ENCODE data around the gene TYW1B. TPM values are rescaled to one million over a fixed set of nuclear protein-coding genes. Genes with fewer than 3 reads are reported as not detected.
"Not testable (repeated sequence)": the region's sequence is repeated elsewhere in the genome, so short reads cannot be mapped to it uniquely, and the experiment has no call there.

TYW1B gene
- total and polyA plus RNA-seq, 2 of the 4 experiments (the other 2 are of a cell fraction) = 1.0 to 1.8 TPM

DNA sequence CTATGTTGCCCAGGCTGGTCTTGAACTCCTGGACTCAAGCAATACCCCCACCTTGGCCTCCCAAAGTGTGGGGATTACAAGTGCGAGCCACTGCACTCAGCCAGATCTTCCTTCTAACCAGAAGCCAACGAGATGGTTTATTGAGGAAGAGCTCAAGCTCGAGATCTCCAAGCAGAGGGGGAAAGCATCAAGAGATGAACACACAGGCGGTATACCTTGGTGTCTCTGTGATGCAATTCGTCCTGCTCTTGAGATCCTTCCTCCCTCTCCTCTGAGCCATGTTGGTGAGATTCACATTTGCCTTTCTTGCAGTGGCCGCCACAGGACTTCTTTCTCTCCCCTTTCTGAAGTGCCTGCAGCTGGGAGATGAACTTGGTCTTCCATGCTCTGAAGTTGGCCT, 21.1 kb downstream of the TYW1B start:
- intact Hi-C loops (cut with micrococcal nuclease); H3K9me1 ChIP-seq (ENCODE audit: insufficient read depth, low read length); H2AFZ ChIP-seq (replicated peaks; ENCODE audit: low read length, poor library complexity); H2AK5ac ChIP-seq (ENCODE audit: low read depth, low read length); in situ Hi-C loops (cut with MboI; ENCODE audit: low sequenced_read_pairs); CTCF ChIA-PET; dilution Hi-C loops (cut with HindIII; ENCODE audit: low sequenced_read_pairs, unreplicated experiment); H4K91ac ChIP-seq (ENCODE audit: insufficient read depth, low read depth, low read length); H3K79me1 ChIP-seq (ENCODE audit: low read depth in 1 of 2, low read length in 2 of 2); H3K56ac ChIP-seq (ENCODE audit: extremely low read depth, insufficient read depth, low read length); H3K23ac ChIP-seq (ENCODE audit: low read depth, low read length); H3K14ac ChIP-seq (replicated peaks; ENCODE audit: low read depth, low read length); BruUV-seq (replicated peaks); H4K20me1 ChIP-seq (ENCODE audit: insufficient read depth, low read length); H3K4ac ChIP-seq (ENCODE audit: low read depth, low read length); H2BK120ac ChIP-seq (ENCODE audit: low read depth, low read length); H2BK5ac ChIP-seq (ENCODE audit: low read depth, low read length, poor library complexity, severe bottlenecking); POLR2A ChIA-PET (ENCODE audit: unreplicated experiment); H2BK15ac ChIP-seq (ENCODE audit: low read depth, low read length); H2AK9ac ChIP-seq (replicated peaks; ENCODE audit: low read depth, low read length, poor library complexity); H2BK20ac ChIP-seq (ENCODE audit: low read depth, low read length); H4K8ac ChIP-seq (ENCODE audit: low read depth in 2 of 2, low read length in 2 of 2); H3K4me1 ChIP-seq (ENCODE audit: control insufficient read depth, insufficient read depth, low read length); H3K27ac ChIP-seq (ENCODE audit: insufficient read depth, low read length); ATAC-seq (ENCODE audit: low read depth); H3K4me3 ChIP-seq (ENCODE audit: insufficient read depth, low read depth, low read length); H3K9me3 ChIP-seq (ENCODE audit: control insufficient read depth, insufficient read depth, low read length); H3K9ac ChIP-seq (ENCODE audit: low read depth, low read length); H4K5ac ChIP-seq (ENCODE audit: low read depth, low read length); H3K27me3 ChIP-seq (ENCODE audit: control insufficient read depth, insufficient read depth, low read length); H3K18ac ChIP-seq (ENCODE audit: low read depth, low read length); DNase-seq; H3K36me3 ChIP-seq (ENCODE audit: control insufficient read depth, insufficient read depth, low read length); H3K4me2 ChIP-seq (ENCODE audit: low read depth, low read length): not testable (repeated sequence)
- WGBS, 2 experiments (ENCODE audit: extremely low coverage in 2 of 2, insufficient read length in 1 of 2) = no CpG with 5 or more reads among the region's 6 CpGs

All from IMR-90 (cell line).